NCI-H1105 (cell line): ENCODE data around the gene RGPD8.
A peak's percentile ranks its signal among the peaks of the same experiment; 100 is the strongest.
"Not testable (repeated sequence)": the region's sequence is repeated elsewhere in the genome, so short reads cannot be mapped to it uniquely, and the experiment has no call there.

ENCODE experiments used
- DNase-seq: peaks from one replicate; lab custom pipeline; 2025; lab: John Stamatoyannopoulos, UW

Gene RGPD8

GRCh38 chr2:112433480-112433879 is at the start of gene RGPD8:
Gene RGPD8, minus strand, starts transcription at chr2:112433645. Its CDS starts 192 bp downstream, at chr2:112433453.
- not testable (repeated sequence) for DNase-seq

- peak; percentile 23 for DNase-seq
These were observed 49.6 kb upstream of the RGPD8 start for GRCh38 chr2:112483042-112483473.

- peak; percentile 36 for DNase-seq
These were observed 49.0 kb upstream of the RGPD8 start for GRCh38 chr2:112482309-112483041.

GRCh38 chr2:112481528-112482233 is 48.2 kb upstream of the RGPD8 start, which contains the start of gene TTL:
Gene TTL, plus strand, starts transcription at chr2:112482156. Its CDS starts 189 bp downstream, at chr2:112482345.
- DNase-seq = peak; percentile 62

- DNase-seq = peak; percentile 72
These were observed 47.6 kb upstream of the RGPD8 start for GRCh38 chr2:112481050-112481527.

GRCh38 chr2:112480530-112481049 is 47.1 kb upstream of the RGPD8 start:
- DNase-seq = no peak

GRCh38 chr2:112476434-112476833 is 43.0 kb upstream of the RGPD8 start:
- DNase-seq = no peak

GRCh38 chr2:112474844-112475486 is 41.5 kb upstream of the RGPD8 start:
- DNase-seq = no peak

GRCh38 chr2:112472547-112473263 is 39.3 kb upstream of the RGPD8 start:
- no peak for DNase-seq

- DNase-seq = no peak
These were observed 31.9 kb upstream of the RGPD8 start for GRCh38 chr2:112465382-112465781.

- DNase-seq = no peak
These were observed 29.8 kb upstream of the RGPD8 start for GRCh38 chr2:112463256-112463655.

- no peak for DNase-seq
These were observed 28.7 kb upstream of the RGPD8 start for GRCh38 chr2:112462178-112462577.

GRCh38 chr2:112459372-112459771 is 25.9 kb upstream of the RGPD8 start:
- DNase-seq = no peak

GRCh38 chr2:112454586-112454985 is 21.1 kb upstream of the RGPD8 start:
- DNase-seq = no peak

- no peak for DNase-seq
These were observed 17.9 kb upstream of the RGPD8 start for GRCh38 chr2:112451317-112451716.

GRCh38 chr2:112449854-112450253 is 16.4 kb upstream of the RGPD8 start:
- DNase-seq = no peak

GRCh38 chr2:112444256-112444655 is 10.8 kb upstream of the RGPD8 start:
- not testable (repeated sequence) for DNase-seq

- DNase-seq = not testable (repeated sequence)
These were observed 5.3 kb upstream of the RGPD8 start for GRCh38 chr2:112438603-112439261.

GRCh38 chr2:112437405-112437831 is 4.0 kb upstream of the RGPD8 start:
- DNase-seq = not testable (repeated sequence)

GRCh38 chr2:112436993-112437392 is 3.5 kb upstream of the RGPD8 start:
- not testable (repeated sequence) for DNase-seq
